HG03575 (cell line): ENCODE data around the gene MED25.

Source experiments
- ATAC-seq: cut with Tn5 transposase; IDR thresholded peaks from one replicate; pipeline ENCODE4 v1.9.1; 2021; ENCODE audit not compliant: unreplicated experiment, insufficient number of reproducible peaks, low FRiP score; ENCODE audit errors: extremely low read depth

The MED25 gene

DNA sequence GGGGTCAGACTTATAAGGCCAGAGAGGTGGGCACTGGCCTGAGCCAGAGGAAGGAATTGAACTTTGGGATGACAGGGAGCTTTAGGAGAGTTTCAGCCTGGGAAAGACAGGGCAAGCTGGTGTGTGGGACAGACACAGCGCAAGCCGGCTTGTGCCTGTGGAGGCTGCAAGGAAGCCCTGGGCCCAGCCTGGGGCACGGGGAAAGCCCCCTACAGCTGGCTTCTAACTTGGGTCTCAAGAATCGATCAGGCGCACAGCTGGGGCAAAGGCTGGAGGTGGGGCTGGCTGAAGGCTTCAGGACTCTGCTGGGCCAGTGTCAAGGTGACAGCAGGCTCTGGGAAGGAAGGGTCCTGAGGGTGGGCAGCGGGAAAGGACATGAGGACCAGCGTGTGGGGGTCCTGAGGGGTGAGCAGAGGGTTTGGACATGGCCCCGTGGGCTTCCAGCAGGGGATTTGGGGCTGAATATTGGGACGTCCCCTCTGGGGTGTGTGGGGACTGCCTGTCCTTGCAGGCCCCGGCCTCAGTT lies 35.8 kb downstream of the MED25 start:
- no peak for ATAC-seq

DNA sequence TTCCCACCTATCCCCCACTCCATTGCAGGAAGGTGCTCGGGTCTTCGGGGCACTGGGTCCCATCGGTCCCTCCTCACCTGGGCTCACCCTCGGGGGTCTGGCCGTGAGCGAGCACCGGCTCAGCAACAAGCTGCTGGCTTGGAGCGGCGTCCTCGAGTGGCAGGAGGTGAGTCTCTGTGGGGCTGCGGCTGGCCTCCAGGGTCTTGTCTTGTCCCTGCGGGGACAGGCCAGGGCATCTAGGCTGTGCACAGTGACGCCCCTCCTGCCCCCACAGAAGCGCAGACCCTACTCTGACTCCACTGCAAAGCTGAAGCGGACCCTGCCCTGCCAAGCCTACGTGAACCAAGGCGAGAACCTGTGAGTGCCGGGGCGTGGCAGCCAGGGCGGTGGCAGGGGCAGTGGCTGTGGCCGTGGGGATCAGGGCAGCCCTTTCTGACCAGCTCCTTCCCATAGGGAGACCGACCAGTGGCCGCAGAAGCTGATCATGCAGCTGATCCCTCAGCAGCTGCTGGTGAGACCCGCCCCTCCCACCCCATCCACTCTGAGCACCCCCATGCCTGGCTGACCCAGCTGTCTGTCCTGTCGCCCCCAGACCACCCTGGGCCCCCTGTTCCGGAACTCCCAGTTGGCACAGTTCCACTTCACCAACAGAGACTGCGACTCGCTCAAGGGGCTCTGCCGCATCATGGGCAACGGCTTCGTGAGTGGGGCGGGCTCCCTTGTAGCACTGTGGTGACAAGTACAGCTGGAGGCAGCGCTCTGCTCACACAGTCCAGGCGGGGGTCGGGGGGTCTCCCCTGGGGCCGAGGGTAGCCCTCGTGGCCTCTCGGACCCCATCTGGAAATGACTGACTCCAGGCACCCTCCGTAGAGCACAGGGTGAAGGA lies 36.5 kb downstream of the MED25 start:
- no peak for ATAC-seq

GRCh38 chr19:49855277-49855675 lies 37.2 kb downstream of the MED25 start:
- no peak for ATAC-seq

- ATAC-seq: no peak
These were observed 37.8 kb downstream of the MED25 start for GRCh38 chr19:49855676-49856573.

DNA sequence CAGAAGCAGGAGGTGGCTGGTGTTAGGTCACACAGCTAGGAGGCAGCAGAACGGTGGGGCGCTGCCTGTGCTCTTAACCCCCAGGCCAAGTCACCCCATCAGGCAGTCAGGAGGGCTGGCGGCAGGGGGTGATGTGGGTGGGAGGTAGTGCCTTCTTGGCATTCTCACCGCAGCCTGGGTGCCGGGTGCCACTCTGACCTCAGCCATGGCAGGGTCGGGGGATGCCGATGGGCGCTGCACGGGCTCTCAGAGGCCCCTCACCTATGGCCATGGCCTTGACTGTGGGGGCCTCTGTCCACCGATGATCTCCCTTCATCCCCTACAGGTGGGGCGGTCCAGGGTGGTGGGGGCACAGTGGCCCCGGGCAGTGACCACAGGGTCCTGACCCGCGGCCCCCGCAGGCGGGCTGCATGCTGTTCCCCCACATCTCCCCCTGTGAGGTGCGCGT lies 38.5 kb downstream of the MED25 start:
- no peak for ATAC-seq

- ATAC-seq: no peak
These were observed 39.2 kb downstream of the MED25 start for GRCh38 chr19:49857061-49857837.

DNA sequence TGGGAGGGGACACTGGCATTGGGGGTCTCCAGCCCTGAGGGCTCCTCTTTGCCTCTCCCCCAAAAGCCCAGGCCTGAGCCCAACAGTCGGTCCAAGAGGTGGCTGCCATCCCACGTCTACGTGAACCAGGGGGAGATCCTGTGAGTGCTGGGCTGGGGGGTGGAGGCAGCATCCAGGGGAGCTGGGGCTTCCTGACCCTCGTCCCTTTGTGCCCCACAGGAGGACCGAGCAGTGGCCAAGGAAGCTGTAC lies 39.7 kb downstream of the MED25 start:
- no peak for ATAC-seq

GRCh38 chr19:49858088-49858985 lies 40.2 kb downstream of the MED25 start:
- no peak for ATAC-seq

- no peak for ATAC-seq
These were observed 41.7 kb downstream of the MED25 start for GRCh38 chr19:49859682-49860335.

GRCh38 chr19:49860336-49861102 lies 42.4 kb downstream of the MED25 start:
- ATAC-seq: no peak

DNA sequence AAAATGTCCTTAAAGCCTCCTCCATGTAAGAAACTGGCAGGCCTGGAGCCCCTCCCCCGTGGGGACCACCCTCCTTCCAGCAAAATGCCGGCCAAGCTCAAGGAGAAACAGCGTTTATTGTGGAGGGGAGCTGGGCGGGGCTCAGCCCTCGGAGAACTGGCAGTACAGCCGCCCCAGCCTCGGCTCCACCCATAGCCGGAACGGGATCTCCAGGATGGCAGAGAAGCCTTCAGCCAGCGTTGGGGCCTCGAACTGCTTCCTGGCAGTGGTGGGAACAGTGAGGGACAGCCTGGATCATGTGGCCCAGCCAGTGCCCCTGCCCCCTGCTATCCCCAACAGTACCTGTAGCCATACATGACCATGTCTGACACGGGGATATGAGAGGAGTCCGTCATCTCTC lies 43.0 kb downstream of the MED25 start:
- no peak for ATAC-seq

DNA sequence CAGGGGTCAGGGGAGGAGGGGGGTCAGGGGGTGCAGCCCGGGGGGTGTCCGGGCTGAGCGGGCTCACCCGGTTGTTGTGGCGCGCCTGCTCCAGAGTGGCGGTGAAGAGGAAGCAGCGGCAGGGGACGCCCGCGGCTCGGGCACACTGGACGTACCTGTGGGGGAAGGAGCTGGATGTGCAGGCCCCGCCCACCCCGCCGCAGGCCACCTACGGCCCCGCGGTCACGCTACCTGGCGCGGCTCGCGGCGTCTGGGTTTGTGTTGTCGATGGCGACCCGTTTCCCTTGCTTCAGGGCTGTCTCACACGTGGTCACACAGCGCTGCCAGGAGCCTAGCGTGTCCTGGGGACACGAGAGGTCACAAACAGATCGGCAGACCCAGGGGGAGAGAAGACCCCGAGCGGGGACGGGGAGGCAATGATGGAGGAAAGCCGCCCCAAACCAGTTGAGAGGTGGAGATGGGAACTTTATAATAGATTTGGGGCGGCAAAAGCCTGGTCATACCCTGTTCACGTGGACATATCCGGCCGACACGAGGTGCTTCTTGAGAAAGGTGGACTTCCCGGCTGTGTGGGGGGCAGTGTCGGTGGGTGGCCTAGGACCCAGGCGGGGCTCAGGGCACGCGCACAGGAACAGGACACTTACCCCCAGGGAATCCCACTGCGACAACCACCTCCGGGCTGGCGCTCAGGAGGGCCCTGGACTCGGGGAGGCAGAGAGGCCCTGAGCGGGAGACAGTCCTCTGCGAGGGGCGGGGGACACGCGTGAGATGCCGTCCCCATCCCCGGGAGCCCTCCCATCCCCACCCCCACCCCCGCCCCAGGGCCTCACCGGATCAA lies 43.7 kb downstream of the MED25 start:
- no peak for ATAC-seq

DNA sequence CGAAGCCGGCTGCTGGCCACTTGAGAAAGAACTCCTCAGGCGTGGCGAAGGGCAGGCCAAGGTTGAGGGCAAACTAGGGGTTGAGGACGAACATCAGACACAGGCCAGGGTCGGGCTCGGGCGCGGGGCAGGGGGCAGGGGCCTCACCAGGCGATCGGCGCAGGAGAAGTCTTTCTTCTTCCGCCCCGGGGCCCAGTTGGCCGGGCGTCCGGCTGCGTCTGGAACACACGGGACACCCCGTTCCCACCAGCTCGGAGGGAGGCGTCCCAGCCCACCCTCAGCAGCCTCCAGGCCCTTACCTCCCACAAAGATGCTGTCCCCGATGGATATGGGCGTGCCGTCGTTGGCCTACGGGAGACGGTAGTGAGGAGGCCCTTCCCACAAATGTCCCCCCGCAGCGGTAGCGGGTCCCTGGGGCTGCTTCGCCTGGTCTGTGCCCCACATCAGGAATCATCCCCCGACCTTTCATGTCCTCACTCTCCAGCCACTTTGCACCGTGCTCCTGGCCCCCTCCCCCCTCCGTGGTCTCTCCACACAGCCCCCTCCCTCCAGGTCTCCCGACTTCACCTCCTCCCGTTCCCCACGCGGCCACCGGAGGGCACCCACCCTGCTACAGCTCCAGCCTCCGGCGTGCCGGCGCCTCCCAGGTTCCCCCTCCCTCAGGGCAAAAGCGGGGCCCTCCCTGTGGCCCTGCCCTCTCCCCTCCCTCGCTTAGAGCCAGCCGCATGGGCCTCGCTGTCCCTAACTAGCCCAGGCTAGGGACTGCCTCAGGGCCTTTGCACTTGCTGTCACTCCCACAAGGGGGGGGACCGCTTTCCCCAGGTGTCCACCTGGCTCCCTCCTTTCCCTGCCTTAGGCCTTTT lies 44.5 kb downstream of the MED25 start:
- ATAC-seq: no peak

- no peak for ATAC-seq
These were observed 45.3 kb downstream of the MED25 start for GRCh38 chr19:49863254-49863934.

- no peak for ATAC-seq
These were observed 45.8 kb downstream of the MED25 start for GRCh38 chr19:49863935-49864320.
